Measurements from ENCODE around the gene UBE2I.

GRCh38 chr16:1331712-1332617 lies 22.5 kb downstream of the UBE2I start:
- TF ChIP-seq CTCF (IDR thresholded peaks at IDR 0.05), result no peak
- TF ChIP-seq POLR2AphosphoS5 (IDR thresholded peaks at IDR 0.05), result no peak
- no peak for TF ChIP-seq EP300 (IDR thresholded peaks at IDR 0.05)
- TF ChIP-seq POLR2A (IDR thresholded peaks at IDR 0.05), result no peak
